GM13977 (cell line): ENCODE results near the gene UBE2A.

Experiments
- DNase-seq: peaks from one replicate; pipeline ENCODE4 v3.0.0; 2012; ENCODE audit warnings: low spot score
- CTCF ChIP-seq: IDR thresholded peaks from 2 replicates; pipeline ENCODE4 v1.5.1; 2012; ENCODE audit warnings: mild to moderate bottlenecking, control low read depth; ENCODE audit not compliant: insufficient read depth; ENCODE audit errors: extremely low read depth, missing control alignments
- in situ Hi-C: fragments of 300-500 bp; cut with MboI; formaldehyde crosslinking; loops from one replicate; pipeline ENCODE4 v1.12.0; 2022; ENCODE audit warnings: low sequenced_read_pairs, low pct_unique_long_range_greater_than_20kb, mixed read lengths, inconsistent platforms; ENCODE audit not compliant: unreplicated experiment

Gene UBE2A

GRCh38 chrX:119583431-119584059 is 9.2 kb downstream of the UBE2A start:
- in situ Hi-C loops = no loop called here
- no peak for DNase-seq
- no peak for TF ChIP-seq CTCF

- DNase-seq = no peak
- in situ Hi-C loops = no loop called here
- no peak for TF ChIP-seq CTCF
These were observed 15.4 kb downstream of the UBE2A start for GRCh38 chrX:119589810-119590209.

- no peak for TF ChIP-seq CTCF
- DNase-seq = no peak
- in situ Hi-C loops = no loop called here
These were observed 28.4 kb downstream of the UBE2A start for GRCh38 chrX:119602701-119603255.

- in situ Hi-C loops = no loop called here
- no peak for DNase-seq
- TF ChIP-seq CTCF = no peak
These were observed 30.6 kb downstream of the UBE2A start for GRCh38 chrX:119604766-119605463.

GRCh38 chrX:119605464-119606279 is 31.3 kb downstream of the UBE2A start:
- in situ Hi-C loops = no loop called here
- peak; percentile 9 for TF ChIP-seq CTCF
- peak; percentile 58 for DNase-seq

- peak; percentile 86 for DNase-seq
- TF ChIP-seq CTCF = no peak
- in situ Hi-C loops = no loop called here
These were observed 32.1 kb downstream of the UBE2A start, which contains the start of gene NKRF for GRCh38 chrX:119606280-119607017. Gene NKRF, minus strand, starts transcription at chrX:119606424.
